HUES64 (cell line): Measurements from ENCODE around the gene RUFY1.

Experiments used
- H3K27ac ChIP-seq: 2 replicates; pipeline ENCODE4 v1.7.0; 2013; ENCODE audit warnings: low read depth, low read length, inconsistent platforms
- H3K27me3 ChIP-seq: 2 replicates; pipeline ENCODE4 v1.6.1; 2013; ENCODE audit warnings: mild to moderate bottlenecking, low read length; ENCODE audit not compliant: insufficient read depth
- H3K36me3 ChIP-seq: 2 replicates; pipeline ENCODE4 v1.6.1; 2013; ENCODE audit warnings: mild to moderate bottlenecking, low read length; ENCODE audit not compliant: insufficient read depth
- H3K4me1 ChIP-seq: 2 replicates; pipeline ENCODE4 v1.6.1; 2013; ENCODE audit warnings: mild to moderate bottlenecking, low read length, moderate library complexity; ENCODE audit not compliant: insufficient read depth
- H3K4me3 ChIP-seq: 2 replicates; pipeline ENCODE4 v1.5.1; 2013; ENCODE audit warnings: mild to moderate bottlenecking, low read length, moderate library complexity
- H3K9ac ChIP-seq: 2 replicates; pipeline ENCODE4 v1.6.1; 2013; ENCODE audit warnings: mild to moderate bottlenecking, low read depth, low read length
- H3K9me3 ChIP-seq: 2 replicates; pipeline ENCODE4 v1.6.1; 2013; ENCODE audit warnings: low read depth, low read length; ENCODE audit not compliant: insufficient read depth
- WGBS: fragments of 150-250, 120-280 bp; methylation state at CpG from one replicate; pipeline ENCODE4 v1.1.7; 2013; ENCODE audit warnings: missing lambda C conversion rate; 5-methylcytosine and 5-hydroxymethylcytosine counted together

RUFY1 gene

DNA sequence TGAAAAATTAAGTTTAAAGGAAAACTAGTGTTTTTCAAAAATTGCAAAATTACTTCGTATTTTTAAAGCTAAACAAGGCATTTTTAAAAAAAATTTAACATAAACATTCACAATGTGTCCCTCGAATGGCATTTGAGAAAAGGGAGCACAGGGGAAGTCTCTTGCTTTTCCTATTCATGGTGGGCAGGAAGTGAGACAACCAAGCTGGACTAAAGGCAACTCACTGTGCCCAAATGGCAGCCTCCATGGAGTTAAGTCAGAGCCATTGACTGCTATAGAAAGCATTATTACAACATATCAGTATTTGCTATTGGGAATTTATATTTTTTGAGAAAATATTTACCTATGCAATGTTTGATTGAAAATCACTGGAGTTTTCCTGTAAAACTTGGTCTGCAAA, 64.8 kb downstream of the RUFY1 start:
- Histone ChIP-seq H3K27ac (no peak overlapping the region), H3K27me3 (no peaks in the 10 kb centered on the region), H3K9ac (no peak overlapping the region), H3K4me1 (peaks cover 10% of the 10 kb centered on the region), H3K4me3 (no peak overlapping the region), H3K9me3 (no peaks in the 10 kb centered on the region), H3K36me3 (peaks cover 97% of the 10 kb centered on the region)
- WGBS, result 89% methylated on average over 2 of the region's 2 CpGs

GRCh38 chr5:179616002-179616594, 65.7 kb downstream of the RUFY1 start:
- 95% methylated on average over 9 of the region's 9 CpGs for WGBS
- peaks cover 97% of the 10 kb centered on the region for H3K36me3 ChIP-seq

GRCh38 chr5:179617930-179618329, 67.6 kb downstream of the RUFY1 start:
- no peak overlapping the region for H3K4me3 ChIP-seq
- WGBS, result 95% methylated on average over 7 of the region's 7 CpGs
- no peak overlapping the region for H3K27ac ChIP-seq
- no peaks in the 10 kb centered on the region for H3K9me3 ChIP-seq
- H3K27me3 ChIP-seq, result no peaks in the 10 kb centered on the region
- H3K36me3 ChIP-seq, result peaks cover 97% of the 10 kb centered on the region
- H3K4me1 ChIP-seq, result peaks cover 24% of the 10 kb centered on the region
- H3K9ac ChIP-seq, result no peak overlapping the region

More at GRCh38 chr5:179616002-179616594, 65.7 kb downstream of the RUFY1 start:
- H3K4me3 ChIP-seq, result no peak overlapping the region
- peaks cover 19% of the 10 kb centered on the region for H3K4me1 ChIP-seq
- H3K27ac ChIP-seq, result no peak overlapping the region
- H3K9me3 ChIP-seq, result no peaks in the 10 kb centered on the region
- H3K9ac ChIP-seq, result no peak overlapping the region
- H3K27me3 ChIP-seq, result no peaks in the 10 kb centered on the region

- Histone ChIP-seq H3K4me3 (peak overlapping the region; percentile 86; the same call in 1 of the 2 replicates), H3K9me3 (no peaks in the 10 kb centered on the region), H3K27me3 (no peaks in the 10 kb centered on the region), H3K4me1 (peaks cover 24% of the 10 kb centered on the region), H3K36me3 (peaks cover 86% of the 10 kb centered on the region), H3K9ac (peak overlapping the region; percentile 23; the same call in 1 of the 2 replicates), H3K27ac (peak overlapping the region; percentile 24; the same call in 1 of the 2 replicates)
- WGBS, result 65% methylated on average over 6 of the region's 6 CpGs
These were observed 68.7 kb downstream of the RUFY1 start for GRCh38 chr5:179618923-179619554.

GRCh38 chr5:179619776-179620175, 69.4 kb downstream of the RUFY1 start:
- Histone ChIP-seq H3K4me1 (peaks cover 31% of the 10 kb centered on the region), H3K4me3 (peak overlapping the region; percentile 86), H3K9me3 (no peaks in the 10 kb centered on the region), H3K9ac (no peak overlapping the region), H3K27ac (no peak overlapping the region), H3K36me3 (peaks cover 78% of the 10 kb centered on the region), H3K27me3 (no peaks in the 10 kb centered on the region)
- 83% methylated on average over 4 of the region's 4 CpGs for WGBS

GRCh38 chr5:179620293-179620692, 69.9 kb downstream of the RUFY1 start:
- Histone ChIP-seq H3K9me3 (no peaks in the 10 kb centered on the region), H3K27ac (no peak overlapping the region)
- WGBS, result 60% methylated on average over 3 of the region's 3 CpGs

GRCh38 chr5:179620703-179621350, 70.5 kb downstream of the RUFY1 start:
- WGBS, result 67% methylated on average over 5 of the region's 5 CpGs
- Histone ChIP-seq H3K4me1 (peaks cover 35% of the 10 kb centered on the region), H3K9ac (peak overlapping the region; percentile 72; the same call in 1 of the 2 replicates), H3K27ac (no peak overlapping the region), H3K36me3 (peaks cover 68% of the 10 kb centered on the region), H3K9me3 (no peaks in the 10 kb centered on the region), H3K4me3 (peak overlapping the region; percentile 86), H3K27me3 (no peaks in the 10 kb centered on the region)

More at GRCh38 chr5:179620293-179620692, 69.9 kb downstream of the RUFY1 start:
- Histone ChIP-seq H3K27me3 (no peaks in the 10 kb centered on the region), H3K9ac (peak overlapping the region; percentile 72; the same call in 1 of the 2 replicates), H3K36me3 (peaks cover 73% of the 10 kb centered on the region), H3K4me3 (peak overlapping the region; percentile 86), H3K4me1 (peaks cover 35% of the 10 kb centered on the region)

DNA sequence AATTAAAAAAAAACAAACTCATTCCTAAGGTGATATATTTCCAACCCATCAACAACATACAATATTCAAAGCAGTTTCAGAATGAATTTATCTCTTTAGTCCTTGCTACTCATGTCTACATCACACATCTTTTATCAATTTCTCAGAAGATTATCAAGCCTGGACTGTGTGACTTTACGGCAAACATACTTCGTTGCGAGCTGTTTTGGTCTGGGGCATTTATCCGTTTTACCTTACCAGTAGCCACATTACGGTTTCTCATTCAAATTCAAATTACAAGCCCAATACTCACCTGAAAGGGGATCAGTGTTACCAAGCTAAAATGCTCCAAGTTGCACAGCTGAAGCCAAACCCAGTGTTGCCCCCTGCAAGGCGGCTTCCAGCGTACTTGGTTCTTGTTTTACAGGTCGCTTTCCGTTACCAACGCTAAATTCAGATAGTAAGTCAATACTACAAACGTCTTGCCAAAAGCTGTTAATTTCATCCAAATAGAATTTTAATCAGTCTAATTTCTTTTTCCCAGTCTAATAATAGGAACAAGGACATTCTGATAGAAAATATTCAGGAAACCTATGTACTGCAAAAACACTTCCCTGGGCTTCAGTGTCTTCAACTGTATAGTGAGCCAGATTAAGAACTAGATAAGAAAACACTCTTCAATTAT, 71.3 kb downstream of the RUFY1 start:
- H3K9me3 ChIP-seq, result no peaks in the 10 kb centered on the region
- peaks cover 35% of the 10 kb centered on the region for H3K4me1 ChIP-seq
- WGBS, result 15% methylated on average over 11 of the region's 11 CpGs
- no peak overlapping the region for H3K27ac ChIP-seq
- H3K4me3 ChIP-seq, result peak overlapping the region; percentile 86
- peaks cover 59% of the 10 kb centered on the region for H3K36me3 ChIP-seq
- H3K27me3 ChIP-seq, result no peaks in the 10 kb centered on the region
- H3K9ac ChIP-seq, result peak overlapping the region; percentile 72

- Histone ChIP-seq H3K36me3 (peaks cover 44% of the 10 kb centered on the region), H3K27ac (peak within 1 kb of the TSS; percentile 97), H3K9ac (peak within 1 kb of the TSS; percentile 99), H3K4me3 (peak within 1 kb of the TSS; percentile 86), H3K27me3 (no peaks in the 10 kb centered on the region), H3K4me1 (peaks cover 35% of the 10 kb centered on the region), H3K9me3 (no peaks in the 10 kb centered on the region)
- under 1% methylated on average over 92 of the region's 92 CpGs for WGBS
These were observed 72.9 kb downstream of the RUFY1 start, which contains the start of gene HNRNPH1 for GRCh38 chr5:179623003-179623905. Gene HNRNPH1 (minus strand): TSS chr5:179623671. CDS start chr5:179623133, 538 bp downstream.
